Hematopoietic multipotent progenitor cell treated with erythropoietin and hydrocortisone succinate and interleukin-3 and kit ligand, for 4 days (in vitro differentiated cells): ENCODE results near the gene SKI.
"Not testable (repeated sequence)": the region's sequence is repeated elsewhere in the genome, so short reads cannot be mapped to it uniquely, and the experiment has no call there.

ENCODE experiments used
- DNase-seq: peaks from one replicate; pipeline ENCODE4 v3.0.0-alpha.2; 2015

The SKI gene

GRCh38 chr1:2231532-2232254, 3.6 kb downstream of the SKI start:
- peak; percentile 70 for DNase-seq

GRCh38 chr1:2232255-2232915, 4.3 kb downstream of the SKI start:
- no peak for DNase-seq

- peak; percentile 80 for DNase-seq
Observed at GRCh38 chr1:2232916-2233438, 4.9 kb downstream of the SKI start.

GRCh38 chr1:2233468-2233867, 5.3 kb downstream of the SKI start:
- no peak for DNase-seq

- DNase-seq, result peak; percentile 96
Observed at GRCh38 chr1:2233997-2234761, 6.1 kb downstream of the SKI start.

- DNase-seq, result peak; percentile 63
Observed at GRCh38 chr1:2234762-2235113, 6.6 kb downstream of the SKI start.

- DNase-seq, result no peak
Observed at GRCh38 chr1:2235300-2235998, 7.3 kb downstream of the SKI start.

- DNase-seq, result no peak
Observed at GRCh38 chr1:2236695-2237677, 8.9 kb downstream of the SKI start.

GRCh38 chr1:2237773-2238172, 9.7 kb downstream of the SKI start:
- peak; percentile 50 for DNase-seq

- no peak for DNase-seq
Observed at GRCh38 chr1:2238361-2239012, 10.4 kb downstream of the SKI start.

- DNase-seq, result no peak
Observed at GRCh38 chr1:2239013-2239370, 10.9 kb downstream of the SKI start.

- no peak for DNase-seq
Observed at GRCh38 chr1:2239384-2239985, 11.4 kb downstream of the SKI start.

- DNase-seq, result peak; percentile 82
Observed at GRCh38 chr1:2240270-2241156, 12.4 kb downstream of the SKI start.

GRCh38 chr1:2241820-2242219, 13.7 kb downstream of the SKI start:
- no peak for DNase-seq

- DNase-seq, result no peak
Observed at GRCh38 chr1:2242814-2243725, 15.0 kb downstream of the SKI start.

- DNase-seq, result not testable (repeated sequence)
Observed at GRCh38 chr1:2247045-2247394, 18.9 kb downstream of the SKI start.

GRCh38 chr1:2247760-2248126, 19.6 kb downstream of the SKI start:
- DNase-seq, result no peak

- DNase-seq, result no peak
Observed at GRCh38 chr1:2248127-2248826, 20.2 kb downstream of the SKI start.
